GM19324 (cell line): Measurements from ENCODE around the gene PHETA1.

Experiments
- ATAC-seq: cut with Tn5 transposase; IDR thresholded peaks from one replicate; pipeline ENCODE4 v1.9.1; 2021; ENCODE audit warnings: mild to moderate bottlenecking, moderate library complexity; ENCODE audit not compliant: unreplicated experiment, low FRiP score

Gene PHETA1

GRCh38 chr12:111368788-111369495, at the start of gene PHETA1:
PHETA1 (minus strand) TSS chr12:111369095; CDS start chr12:111363427, 5,668 bp downstream.
- peak; percentile 95 for ATAC-seq

GRCh38 chr12:111418594-111418880, 49.6 kb upstream of the PHETA1 start:
- ATAC-seq = no peak

- no peak for ATAC-seq
Observed at GRCh38 chr12:111417784-111418593, 49.1 kb upstream of the PHETA1 start.

- no peak for ATAC-seq
Observed at GRCh38 chr12:111417290-111417689, 48.4 kb upstream of the PHETA1 start.

- ATAC-seq = no peak
Observed at GRCh38 chr12:111414711-111415252, 45.9 kb upstream of the PHETA1 start.

- no peak for ATAC-seq
Observed at GRCh38 chr12:111413442-111414086, 44.7 kb upstream of the PHETA1 start.

GRCh38 chr12:111412830-111413441, 44.0 kb upstream of the PHETA1 start:
- ATAC-seq = no peak

GRCh38 chr12:111412007-111412829, 43.3 kb upstream of the PHETA1 start:
- no peak for ATAC-seq

- no peak for ATAC-seq
Observed at GRCh38 chr12:111411185-111411764, 42.4 kb upstream of the PHETA1 start.

GRCh38 chr12:111410431-111411184, 41.7 kb upstream of the PHETA1 start:
- ATAC-seq = no peak

GRCh38 chr12:111409780-111410430, 41.0 kb upstream of the PHETA1 start:
- ATAC-seq = no peak

- ATAC-seq = no peak
Observed at GRCh38 chr12:111409403-111409779, 40.5 kb upstream of the PHETA1 start.

GRCh38 chr12:111408686-111409402, 39.9 kb upstream of the PHETA1 start:
- no peak for ATAC-seq

GRCh38 chr12:111408116-111408440, 39.2 kb upstream of the PHETA1 start:
- no peak for ATAC-seq

- ATAC-seq = no peak
Observed at GRCh38 chr12:111407377-111408115, 38.7 kb upstream of the PHETA1 start.

GRCh38 chr12:111406474-111407376, 37.8 kb upstream of the PHETA1 start:
- ATAC-seq = no peak
